Mucosa of descending colon (tissue), 3 donors: ENCODE data around the gene COIL. TPM values are rescaled to one million over a fixed set of nuclear protein-coding genes. Genes with fewer than 3 reads are reported as not detected.

Experiments used
- ATAC-seq: fragments of 200-7000 bp; cut with Tn5 transposase; one replicate; pipeline ENCODE4 v1.9.1; 2020; ENCODE audit warnings: mild to moderate bottlenecking, moderate library complexity
- DNase-seq, 3 donors: peaks; one replicate each; pipeline ENCODE4 v3.0.0-alpha.2; 2020
- H3K36me3 ChIP-seq: fragments of 200-600 bp; one replicate; pipeline ENCODE4 v1.8.0; 2021; ENCODE audit warnings: low read depth, mild to moderate bottlenecking
- H3K4me1 ChIP-seq: fragments of 200-600 bp; one replicate; pipeline ENCODE4 v1.8.0; 2021; ENCODE audit warnings: low read depth, mild to moderate bottlenecking
- H3K4me3 ChIP-seq: fragments of 200-600 bp; one replicate; pipeline ENCODE4 v1.8.0; 2021; ENCODE audit warnings: mild to moderate bottlenecking
- H3K9me3 ChIP-seq: fragments of 200-600 bp; one replicate; pipeline ENCODE4 v1.8.0; 2021; ENCODE audit warnings: mild to moderate bottlenecking
- intact Hi-C, 2 donors: fragments of 100-400 bp; cut with DNase I in 1 of 2; cut with micrococcal nuclease in 1 of 2; formaldehyde crosslinking; loops; one replicate each; pipeline versions ENCODE4 v1.11.0 to v1.11.1; 2022; cut with DNase I, micrococcal nuclease
- total RNA-seq, 3 donors: library from RNA; stranded (reverse); fragmentation: NEBNext Ultra II Directional in 2 of 3; extraction: Animal tissue kit (Norgen Biotek cat#: 25700) in 2 of 3; gene quantifications; one replicate each; pipeline versions ENCODE4 v1.2.1 to v1.2.4, GENCODE V29; 2021 to 2023
- TF ChIP-seq, protein P1 (sequence below): fragments of 200-600 bp; IDR thresholded peaks from one replicate; pipeline ENCODE4 v1.8.0; 2022; ENCODE audit warnings: antibody characterized with exemption, mild to moderate bottlenecking
- donor health status: DM: no; HTN: no; CAD: no; lungs with moderate emphysema.
- donor health status: DM: no; HTN: no; CAD: no.
- donor health status: DM: no; HTN: yes; CAD: no.

The COIL gene
- total RNA-seq, 3 donors from 2014 or later, result 12.7 to 15.3 (median 14.1) TPM

DNA sequence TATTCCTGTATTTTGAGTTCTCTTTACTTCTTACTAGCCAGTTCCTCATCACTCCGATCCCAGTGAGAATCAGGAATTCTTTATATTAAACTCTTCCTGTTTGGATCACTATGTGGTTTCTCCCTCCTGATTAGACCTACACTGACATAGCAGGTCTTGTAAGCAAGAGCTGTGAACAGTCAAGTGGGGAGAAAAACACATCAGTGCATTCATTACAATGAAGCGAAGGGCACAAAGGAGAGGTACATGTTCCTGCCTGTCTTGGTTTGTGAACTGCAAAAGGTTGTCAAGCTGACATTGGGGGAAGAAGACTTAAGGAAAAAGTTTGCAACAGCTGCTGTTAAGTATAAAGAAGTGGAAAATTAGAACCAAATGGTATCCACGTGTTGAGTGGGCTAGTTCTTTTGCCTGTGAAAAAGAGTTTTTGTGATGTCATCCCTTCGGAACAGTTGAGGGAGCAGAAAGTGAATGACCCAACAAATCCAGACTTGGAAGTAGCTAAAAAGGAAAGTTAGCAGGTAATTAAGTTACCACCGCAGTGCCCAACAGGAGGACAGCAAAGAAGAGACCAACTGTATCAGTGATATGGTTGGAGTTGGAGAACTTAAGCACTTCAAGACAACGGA is 24.0 kb downstream of the COIL start:
- no peaks in the 10 kb centered on the region for H3K36me3 ChIP-seq
- H3K4me1 ChIP-seq, result no peaks in the 10 kb centered on the region
- H3K4me3 ChIP-seq, result no peak overlapping the region
- no peak for ATAC-seq
- TF ChIP-seq, protein P1, sequence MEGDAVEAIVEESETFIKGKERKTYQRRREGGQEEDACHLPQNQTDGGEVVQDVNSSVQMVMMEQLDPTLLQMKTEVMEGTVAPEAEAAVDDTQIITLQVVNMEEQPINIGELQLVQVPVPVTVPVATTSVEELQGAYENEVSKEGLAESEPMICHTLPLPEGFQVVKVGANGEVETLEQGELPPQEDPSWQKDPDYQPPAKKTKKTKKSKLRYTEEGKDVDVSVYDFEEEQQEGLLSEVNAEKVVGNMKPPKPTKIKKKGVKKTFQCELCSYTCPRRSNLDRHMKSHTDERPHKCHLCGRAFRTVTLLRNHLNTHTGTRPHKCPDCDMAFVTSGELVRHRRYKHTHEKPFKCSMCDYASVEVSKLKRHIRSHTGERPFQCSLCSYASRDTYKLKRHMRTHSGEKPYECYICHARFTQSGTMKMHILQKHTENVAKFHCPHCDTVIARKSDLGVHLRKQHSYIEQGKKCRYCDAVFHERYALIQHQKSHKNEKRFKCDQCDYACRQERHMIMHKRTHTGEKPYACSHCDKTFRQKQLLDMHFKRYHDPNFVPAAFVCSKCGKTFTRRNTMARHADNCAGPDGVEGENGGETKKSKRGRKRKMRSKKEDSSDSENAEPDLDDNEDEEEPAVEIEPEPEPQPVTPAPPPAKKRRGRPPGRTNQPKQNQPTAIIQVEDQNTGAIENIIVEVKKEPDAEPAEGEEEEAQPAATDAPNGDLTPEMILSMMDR, result no peak
- H3K9me3 ChIP-seq, result no peaks in the 10 kb centered on the region
- no peak for DNase-seq
- intact Hi-C loops, result no loop called here

- TF ChIP-seq, protein P1, result no peak
- intact Hi-C loops, result no loop called here
- no peaks in the 10 kb centered on the region for H3K36me3 ChIP-seq
- H3K4me3 ChIP-seq, result no peak overlapping the region
- peaks cover 7% of the 10 kb centered on the region for H3K9me3 ChIP-seq
- ATAC-seq, result no peak
- H3K4me1 ChIP-seq, result no peaks in the 10 kb centered on the region
- DNase-seq, result no peak
These were observed 25.4 kb downstream of the COIL start for GRCh38 chr17:56935461-56935860.

DNA sequence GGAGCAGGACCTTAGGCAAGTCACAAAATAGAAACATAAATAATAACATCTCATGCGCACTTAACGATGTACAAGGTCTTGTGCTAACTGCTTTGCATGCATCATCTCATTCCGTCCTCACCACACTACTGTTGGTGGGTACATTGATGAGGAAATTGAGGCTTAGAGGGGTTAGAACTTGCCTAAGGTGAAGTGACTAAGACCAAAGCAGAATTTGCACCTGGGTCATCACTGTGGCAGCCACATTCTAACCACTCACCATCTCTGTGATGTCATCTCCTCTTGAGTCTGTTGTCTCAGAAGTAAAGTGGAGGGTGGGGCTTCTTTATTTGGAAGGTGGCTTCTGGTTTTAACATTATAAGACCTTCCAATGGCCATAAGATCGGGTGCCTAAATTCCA is 26.6 kb downstream of the COIL start:
- intact Hi-C loops, result no loop called here
- Histone ChIP-seq H3K4me3 (no peak overlapping the region), H3K36me3 (no peaks in the 10 kb centered on the region), H3K9me3 (peaks cover 19% of the 10 kb centered on the region), H3K4me1 (no peaks in the 10 kb centered on the region)
- DNase-seq (no peak), ATAC-seq (no peak)
- TF ChIP-seq, protein P1, result no peak

- Histone ChIP-seq H3K36me3 (no peaks in the 10 kb centered on the region), H3K4me1 (no peaks in the 10 kb centered on the region), H3K4me3 (no peak overlapping the region), H3K9me3 (peaks cover 23% of the 10 kb centered on the region)
- TF ChIP-seq, protein P1, result no peak
- ATAC-seq, result no peak
- DNase-seq, result no peak
- intact Hi-C loops, result no loop called here
These were observed 27.0 kb downstream of the COIL start for GRCh38 chr17:56933868-56934267.

GRCh38 chr17:56933151-56933745 is 27.6 kb downstream of the COIL start:
- Histone ChIP-seq H3K4me1 (no peaks in the 10 kb centered on the region), H3K9me3 (peaks cover 23% of the 10 kb centered on the region), H3K4me3 (no peak overlapping the region), H3K36me3 (no peaks in the 10 kb centered on the region)
- TF ChIP-seq, protein P1, result no peak
- DNase-seq, result no peak
- ATAC-seq, result no peak
- intact Hi-C loops, result no loop called here
